Right renal cortex interstitium (tissue), 3 donors: ENCODE results near the gene NT5E. TPM values are rescaled to one million over a fixed set of nuclear protein-coding genes. Genes with fewer than 3 reads are reported as not detected.
"Not testable (repeated sequence)": the region's sequence is repeated elsewhere in the genome, so short reads cannot be mapped to it uniquely, and the experiment has no call there.

ENCODE experiments used
- DNase-seq, 3 donors: peaks; one replicate each; pipeline ENCODE4 v3.0.0-alpha.2; 2013; ENCODE audit warnings: low read depth in 3 of 3, low spot score in 2 of 3
- polyA plus RNA-seq, 3 donors: library from polyadenylated mRNA; unstranded; fragments of 120-200 nt; gene quantifications; one replicate each; pipeline ENCODE4 v1.2.1, GENCODE V29; 2013; ENCODE audit not compliant: insufficient read length in 3 of 3

NT5E gene
- polyA plus RNA-seq, 3 donors: 3.7 to 5.5 (median 4.8) TPM

- no peak for DNase-seq
Observed at GRCh38 chr6:85483846-85484245, 34.0 kb downstream of the NT5E start.

- DNase-seq: no peak
Observed at GRCh38 chr6:85484948-85485347, 35.1 kb downstream of the NT5E start.

GRCh38 chr6:85490516-85491248 is 40.8 kb downstream of the NT5E start:
- no peak for DNase-seq

GRCh38 chr6:85493389-85493788 is 43.5 kb downstream of the NT5E start:
- DNase-seq: no peak

GRCh38 chr6:85494547-85495536 is 45.0 kb downstream of the NT5E start:
- DNase-seq: no peak

GRCh38 chr6:85496009-85496579 is 46.2 kb downstream of the NT5E start:
- no peak for DNase-seq

- no peak for DNase-seq
Observed at GRCh38 chr6:85496856-85497255, 47.0 kb downstream of the NT5E start.

- no peak for DNase-seq
Observed at GRCh38 chr6:85498596-85499258, 48.8 kb downstream of the NT5E start.

GRCh38 chr6:85506441-85507093 is 56.7 kb downstream of the NT5E start:
- no peak for DNase-seq

GRCh38 chr6:85516168-85516567 is 66.3 kb downstream of the NT5E start:
- no peak for DNase-seq

- DNase-seq: not testable (repeated sequence)
Observed at GRCh38 chr6:85524281-85524680, 74.4 kb downstream of the NT5E start.

GRCh38 chr6:85537055-85537494 is 87.2 kb downstream of the NT5E start:
- no peak for DNase-seq

GRCh38 chr6:85544776-85545175 is 94.9 kb downstream of the NT5E start:
- no peak for DNase-seq

Other genes with a start within 250 kb of the NT5E start
- 100 to 1,000 TPM; 135 to 137 (median 135) TPM for gene SNX14, start 143.8 kb downstream of the NT5E start, polyA plus RNA-seq
- gene SYNCRIP, start 192.8 kb downstream of the NT5E start, polyA plus RNA-seq: 100 to 1,000 TPM; 178 to 217 (median 198) TPM